Measurements from ENCODE around the gene FGGY. TPM values are rescaled to one million over a fixed set of nuclear protein-coding genes. Genes with fewer than 3 reads are reported as not detected.
"Not testable (repeated sequence)": the region's sequence is repeated elsewhere in the genome, so short reads cannot be mapped to it uniquely, and the experiment has no call there.

The FGGY gene
- total RNA-seq, 1 donor from 2014 or later: 72.2 TPM

DNA sequence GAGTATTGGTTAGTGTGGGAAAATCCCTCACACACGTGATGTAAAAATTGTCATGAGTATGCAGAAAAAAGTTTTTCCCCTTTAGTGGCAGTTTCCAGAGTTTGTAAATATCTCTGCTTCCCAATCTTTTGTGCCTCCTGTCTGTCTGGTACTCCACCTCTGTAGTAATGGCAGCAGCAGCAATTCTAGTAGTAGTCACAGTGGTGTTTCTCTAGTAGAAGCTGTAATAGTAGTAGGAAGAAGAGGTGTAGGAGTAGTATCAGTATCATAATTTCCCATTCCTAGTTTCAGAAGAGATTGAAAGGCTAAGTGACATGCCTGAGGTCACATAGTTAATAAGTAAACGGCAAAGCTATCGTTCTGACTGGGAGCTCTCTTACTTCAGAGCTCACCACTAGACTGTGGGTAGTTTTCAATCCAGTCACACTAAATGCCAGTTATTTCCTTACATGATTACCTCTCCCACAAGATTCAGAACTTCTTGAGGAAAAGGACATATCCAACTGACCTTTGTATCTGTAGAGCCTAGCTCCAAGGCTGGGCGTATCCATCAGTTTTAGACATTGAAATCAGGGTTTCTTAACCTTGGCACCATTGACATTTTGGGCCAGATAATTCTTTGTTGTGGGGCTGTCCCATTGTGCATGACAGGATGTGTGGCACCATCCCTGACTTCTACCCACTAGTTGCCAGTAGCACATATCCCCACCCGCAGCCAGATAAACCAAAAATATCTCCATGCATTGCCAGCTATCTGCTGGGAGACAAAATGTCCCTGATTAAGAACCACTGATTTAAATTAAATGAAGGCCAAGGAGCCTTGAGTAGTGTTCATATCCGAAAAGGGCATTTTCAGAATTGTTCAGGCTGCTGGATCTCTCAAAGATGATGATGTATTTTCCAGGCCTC, 135.9 kb downstream of the FGGY start:
- DNase-seq (ENCODE audit: low spot score): no peak
- peak; percentile 91 for ATAC-seq

DNA sequence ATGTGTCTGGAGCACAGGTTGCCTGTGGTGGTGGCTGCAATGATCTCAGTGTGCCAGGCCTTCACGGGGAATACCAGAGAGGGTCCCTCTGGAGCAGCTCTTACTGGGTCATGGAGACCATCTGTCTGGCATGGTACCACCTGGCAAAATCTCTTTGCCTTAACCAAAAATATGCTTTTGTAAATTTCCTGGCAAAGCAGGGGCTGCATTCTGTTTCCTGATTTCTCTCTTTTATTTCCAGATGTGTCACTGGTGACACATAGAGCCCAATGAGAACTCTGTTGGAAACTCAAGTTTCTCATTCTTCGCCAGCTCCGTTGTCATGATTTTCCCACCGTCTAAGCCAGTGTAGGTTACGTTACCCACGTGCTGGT, 136.5 kb downstream of the FGGY start:
- DNase-seq (ENCODE audit: low spot score): no peak
- no peak for ATAC-seq

DNA sequence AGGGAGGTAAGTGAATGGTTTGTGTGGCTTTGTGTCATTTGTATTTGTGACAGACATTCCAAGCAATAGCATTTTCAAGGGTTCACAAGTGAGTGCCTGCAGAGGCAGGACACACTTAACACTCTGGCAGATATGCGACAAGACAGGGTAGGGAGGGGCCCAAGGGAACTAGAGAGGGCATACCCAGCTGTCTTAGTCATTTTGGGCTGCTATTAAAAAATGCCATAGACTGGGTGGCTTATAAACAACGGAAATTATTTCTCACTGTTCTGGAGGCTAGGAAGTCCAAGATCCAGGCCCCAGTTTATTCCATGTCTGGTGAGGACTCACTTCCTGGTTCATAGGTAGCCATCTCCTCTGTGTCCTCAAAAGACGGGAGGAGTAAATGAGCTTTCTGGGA, 137.4 kb downstream of the FGGY start:
- DNase-seq (ENCODE audit: low spot score) (no peak), ATAC-seq (no peak)

DNA sequence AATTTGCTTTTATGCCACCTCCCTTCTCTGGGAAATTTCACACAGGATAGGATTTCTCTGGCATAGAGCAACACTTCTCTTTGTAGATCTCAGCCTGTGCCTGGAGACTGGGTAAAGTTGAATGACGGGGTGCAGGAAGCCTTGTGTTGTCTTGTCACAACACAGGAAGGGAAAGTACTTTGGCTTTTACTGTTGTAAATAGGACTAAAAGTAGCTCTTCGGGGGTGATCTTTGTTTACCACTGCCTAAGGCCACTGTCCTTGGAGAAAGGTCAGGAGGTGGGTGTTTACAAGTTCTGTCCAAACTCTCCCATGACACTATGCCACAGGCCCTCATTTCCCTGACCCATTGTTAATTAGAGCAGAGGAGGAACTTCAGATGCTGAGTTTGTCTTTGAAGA, 139.7 kb downstream of the FGGY start:
- peak; percentile 13 for ATAC-seq
- no peak for DNase-seq (ENCODE audit: low spot score)

DNA sequence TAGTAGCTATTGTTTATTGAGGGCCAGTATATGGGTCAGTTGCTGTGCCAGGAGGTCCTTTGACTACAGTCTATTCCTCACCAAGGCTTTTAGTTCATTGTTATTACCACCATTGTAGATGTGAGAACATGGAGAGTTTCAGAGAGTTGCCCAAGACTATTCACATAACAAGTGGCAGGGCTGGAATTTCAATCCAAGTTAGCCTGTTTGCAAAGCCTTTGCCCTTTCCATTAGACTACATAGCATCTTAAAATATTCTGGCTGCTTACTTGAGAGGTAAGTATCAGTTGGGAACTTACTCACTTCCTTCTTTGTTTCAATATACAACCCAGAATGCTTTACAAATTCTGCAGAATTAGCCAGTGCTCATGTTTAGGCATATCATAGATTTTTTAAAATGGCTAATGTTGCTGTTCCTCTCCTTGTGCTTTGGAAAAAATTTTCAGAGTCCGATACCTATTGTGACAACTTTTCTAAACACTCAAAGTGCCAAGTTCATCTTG, 141.2 kb downstream of the FGGY start:
- DNase-seq (ENCODE audit: low spot score) (no peak), ATAC-seq (peak; percentile 22)

DNA sequence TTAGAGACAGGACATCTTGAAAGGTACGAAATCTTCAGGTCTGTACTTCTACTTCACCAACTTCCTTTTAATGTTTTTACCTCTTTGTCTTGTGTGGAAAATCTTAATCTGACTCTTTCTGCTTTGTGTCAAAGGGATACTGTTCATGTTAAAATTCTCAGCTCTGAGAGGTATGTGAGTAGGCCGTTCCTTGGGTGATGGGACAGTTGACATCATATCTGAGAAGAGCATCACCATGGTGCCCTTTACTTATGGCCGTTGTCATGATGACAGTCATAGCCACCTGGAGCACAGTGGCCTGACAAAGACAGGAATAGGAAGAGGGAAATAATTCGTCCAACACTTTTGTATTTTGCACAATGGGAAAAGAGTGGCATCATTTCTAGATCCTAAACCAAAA, 145.6 kb downstream of the FGGY start:
- DNase-seq (ENCODE audit: low spot score) (no peak), ATAC-seq (no peak)

DNA sequence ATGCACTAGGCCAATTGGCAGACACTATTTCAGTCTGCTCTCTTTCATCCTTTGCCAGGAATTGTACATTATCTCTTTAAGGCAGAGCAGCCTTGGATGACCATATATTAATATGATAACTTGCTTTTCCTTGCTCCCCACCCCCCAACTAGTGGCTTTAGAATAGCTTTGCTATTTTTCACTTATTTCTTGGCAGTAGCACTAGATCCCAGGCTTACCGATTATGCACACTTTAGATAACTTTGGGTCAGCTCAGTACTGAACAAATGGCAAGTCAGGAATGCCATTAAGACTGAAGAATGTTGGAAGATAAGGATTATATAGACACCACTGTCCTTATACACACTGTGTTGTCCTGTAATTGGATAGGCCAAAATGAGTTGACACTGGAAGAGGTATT, 146.4 kb downstream of the FGGY start:
- ATAC-seq: no peak
- no peak for DNase-seq (ENCODE audit: low spot score)

DNA sequence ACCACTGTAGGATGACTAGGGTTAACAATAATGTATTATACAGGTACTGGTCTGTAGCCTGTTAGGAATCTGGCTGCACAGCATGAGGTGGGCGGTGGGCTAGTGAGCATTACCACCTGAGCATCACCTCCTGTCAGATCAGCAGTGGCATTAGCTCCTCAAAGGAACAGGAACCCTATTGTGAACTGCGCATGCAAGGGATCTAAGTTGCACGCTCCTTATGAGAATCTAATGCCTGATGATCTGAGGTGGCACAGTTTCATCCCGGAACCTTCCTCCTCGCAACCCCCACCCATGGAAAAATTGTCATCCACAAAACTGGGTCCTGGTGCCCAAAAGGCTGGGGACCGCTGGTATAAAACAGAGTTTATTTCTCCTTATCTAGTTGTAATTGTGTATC, 147.6 kb downstream of the FGGY start:
- ATAC-seq (no peak), DNase-seq (ENCODE audit: low spot score) (no peak)

DNA sequence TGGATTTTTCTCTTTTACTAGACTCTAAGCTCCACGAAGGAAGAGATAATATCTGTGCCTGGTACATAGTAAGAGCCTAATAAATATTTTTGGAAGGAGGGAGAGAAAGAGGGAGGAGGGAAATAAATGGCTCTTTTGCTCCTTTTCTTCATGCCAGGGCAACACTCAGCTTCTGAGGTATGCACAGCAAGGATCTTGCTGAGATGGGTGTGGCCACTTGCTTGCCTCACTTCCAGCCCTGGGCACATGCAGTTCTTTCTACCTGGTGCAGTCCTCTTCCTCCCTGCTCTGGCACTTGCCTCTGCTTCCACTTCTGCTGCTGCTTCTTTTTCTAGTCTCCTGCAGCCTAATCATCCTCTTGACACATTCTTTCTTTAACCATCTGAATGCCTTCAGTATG, 148.1 kb downstream of the FGGY start:
- DNase-seq (ENCODE audit: low spot score): no peak
- no peak for ATAC-seq

DNA sequence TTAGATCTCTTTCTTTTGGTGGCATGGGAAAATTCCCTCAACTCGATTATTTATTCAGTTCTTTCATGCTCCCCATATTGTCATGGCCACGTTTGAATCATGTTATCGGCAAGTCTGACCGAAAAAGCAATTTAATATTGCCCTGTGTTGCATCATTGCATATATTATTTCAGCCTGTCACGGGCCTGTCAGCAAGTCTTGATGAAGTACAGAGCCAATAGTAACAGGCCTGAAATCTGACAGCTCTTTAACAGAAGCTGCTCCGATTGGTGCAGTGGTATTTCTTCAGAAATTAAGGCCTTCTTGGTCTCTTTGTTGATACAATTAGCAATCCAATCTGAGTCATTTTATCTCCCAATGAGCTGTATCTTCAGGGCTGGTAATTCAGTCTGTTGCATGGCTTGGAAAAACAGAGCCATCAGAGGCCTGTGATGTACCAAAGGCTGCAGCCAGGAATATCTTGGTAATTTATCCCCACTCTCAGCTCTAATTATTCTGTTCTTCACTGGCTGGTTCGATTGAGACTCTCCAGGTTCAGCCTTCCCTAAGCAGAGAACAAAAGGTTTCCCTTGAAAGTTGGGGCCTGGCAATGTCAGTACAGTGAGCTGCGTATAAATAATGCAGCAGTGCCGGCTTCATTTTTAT, 149.5 kb downstream of the FGGY start:
- DNase-seq (ENCODE audit: low spot score) (no peak), ATAC-seq (no peak)

DNA sequence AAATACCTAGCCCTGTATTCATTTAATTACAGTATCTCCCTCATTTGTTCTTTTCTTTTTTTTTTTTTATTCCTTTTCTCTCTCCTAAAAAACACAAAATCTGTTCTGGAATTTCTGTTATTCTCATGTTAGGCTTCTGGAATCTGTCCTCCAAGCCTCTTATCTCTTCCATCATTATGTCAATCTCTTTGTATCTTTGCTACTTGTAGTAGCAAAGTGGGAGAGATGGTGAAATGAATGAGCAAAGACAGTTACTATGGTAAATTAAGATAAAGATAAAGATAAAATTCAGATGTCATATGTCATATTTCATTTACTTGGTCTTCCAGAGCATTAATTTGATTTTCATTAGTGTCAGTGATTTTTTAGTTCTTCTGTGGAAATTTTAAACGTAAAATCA, 155.1 kb downstream of the FGGY start:
- ATAC-seq: no peak
- DNase-seq (ENCODE audit: low spot score): no peak

DNA sequence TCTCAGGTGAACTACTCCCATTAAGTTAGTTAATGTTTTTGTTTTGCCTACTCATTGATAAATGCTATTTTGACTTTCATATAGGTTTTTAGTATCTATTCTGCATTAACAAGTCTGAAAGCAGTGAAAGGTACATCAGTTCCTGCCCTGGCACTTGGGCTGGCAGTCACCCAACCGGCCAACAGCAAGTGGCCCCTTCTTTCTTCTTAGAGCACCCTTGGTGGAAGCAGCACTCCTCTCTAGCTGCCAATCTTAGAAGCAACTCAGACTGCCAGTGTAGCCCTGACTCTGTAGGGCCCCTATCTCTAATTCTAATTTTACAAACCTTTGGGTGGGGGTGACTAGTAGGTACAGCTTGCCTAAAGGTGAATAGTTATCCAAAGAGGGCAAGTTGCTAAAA, 155.7 kb downstream of the FGGY start:
- ATAC-seq (no peak), DNase-seq (ENCODE audit: low spot score) (no peak)

DNA sequence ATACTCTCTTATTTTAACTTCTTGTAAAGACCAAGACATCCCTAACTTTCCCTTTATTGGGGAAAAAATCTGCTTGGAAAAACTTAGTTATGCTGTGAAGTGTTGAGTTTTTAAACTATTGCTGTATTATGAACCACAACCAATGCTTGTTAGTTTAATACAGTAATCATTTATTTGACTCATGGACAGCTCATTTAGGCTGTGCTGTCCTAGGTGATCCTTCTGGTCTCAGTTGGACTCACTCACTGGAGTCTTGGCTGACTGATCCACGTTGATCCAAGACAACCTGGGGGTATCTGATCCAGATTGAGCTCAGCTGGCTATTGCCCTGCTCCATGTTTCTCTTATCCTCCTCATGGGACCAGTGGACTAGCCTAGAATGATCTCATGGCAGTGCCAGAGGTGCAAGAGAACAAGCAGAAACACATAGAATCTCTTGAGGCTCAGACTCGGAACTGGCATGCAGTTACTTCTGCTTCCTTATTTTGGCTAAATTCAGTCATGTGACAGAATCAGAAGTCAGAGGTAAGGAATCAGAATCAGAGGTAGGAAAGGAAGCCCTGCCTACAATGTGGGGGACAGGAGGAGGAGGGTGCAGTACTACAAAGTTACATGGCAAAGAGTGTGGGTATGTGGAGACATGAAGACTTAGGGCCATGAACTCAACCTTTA, 156.5 kb downstream of the FGGY start:
- DNase-seq (ENCODE audit: low spot score): no peak
- no peak for ATAC-seq

DNA sequence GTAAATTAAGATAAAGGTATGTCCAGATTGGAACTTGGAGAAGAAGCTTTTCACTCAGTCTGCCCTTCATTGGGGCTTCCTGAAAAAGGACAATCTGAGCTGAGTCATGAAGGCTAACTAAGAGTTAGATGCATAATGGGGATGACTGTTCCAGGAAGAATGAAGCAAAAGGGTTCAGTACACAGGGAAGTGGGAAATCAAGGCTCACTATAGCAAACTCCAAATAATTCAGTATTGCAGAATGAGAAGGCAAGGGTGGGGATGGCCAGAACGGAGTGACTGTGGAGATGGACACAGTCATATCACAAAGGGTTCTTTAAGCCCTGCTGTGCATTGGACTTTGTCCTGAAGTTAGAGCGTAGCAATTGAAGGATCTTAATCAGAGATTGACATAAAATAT, 158.3 kb downstream of the FGGY start:
- DNase-seq (ENCODE audit: low spot score) (no peak), ATAC-seq (no peak)

DNA sequence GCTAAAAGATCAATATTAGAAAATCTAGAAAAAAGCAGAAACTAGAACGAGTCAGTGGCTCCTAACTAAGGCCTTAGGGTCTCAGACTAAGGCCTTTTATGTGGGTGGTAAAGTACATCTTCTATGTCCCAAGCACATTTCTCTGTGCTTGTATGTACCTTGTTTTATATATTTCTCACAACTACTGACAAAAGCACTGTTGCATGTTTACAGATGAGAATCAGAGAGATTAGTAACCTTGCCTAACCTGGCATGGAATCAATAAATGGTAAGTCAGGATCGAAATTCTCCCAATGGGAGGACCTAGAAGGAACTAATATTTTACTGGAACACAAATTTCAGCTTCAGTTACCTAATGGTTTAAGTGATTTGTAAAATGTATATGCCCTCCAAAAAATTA, 160.9 kb downstream of the FGGY start:
- ATAC-seq: peak; percentile 64
- DNase-seq (ENCODE audit: low spot score): no peak

DNA sequence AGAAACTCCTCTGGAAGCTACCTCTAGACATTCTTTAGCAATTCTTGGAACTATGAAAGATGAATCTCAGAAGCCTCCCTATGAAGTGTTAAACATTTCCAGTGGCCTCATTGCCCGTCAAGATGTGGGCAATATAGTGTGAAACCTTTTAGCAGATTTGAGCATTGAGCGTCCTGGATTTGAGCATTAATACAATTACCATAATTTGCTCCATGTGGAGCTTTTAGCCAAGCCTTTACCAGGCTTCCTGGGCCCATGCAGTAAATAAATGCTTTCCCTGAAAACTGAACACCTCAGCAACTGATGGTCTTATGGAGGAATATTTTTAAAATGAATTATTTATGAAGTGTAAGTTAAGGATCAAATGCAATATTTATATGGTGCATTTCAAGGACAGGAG, 162.0 kb downstream of the FGGY start:
- ATAC-seq: no peak
- DNase-seq (ENCODE audit: low spot score): no peak

DNA sequence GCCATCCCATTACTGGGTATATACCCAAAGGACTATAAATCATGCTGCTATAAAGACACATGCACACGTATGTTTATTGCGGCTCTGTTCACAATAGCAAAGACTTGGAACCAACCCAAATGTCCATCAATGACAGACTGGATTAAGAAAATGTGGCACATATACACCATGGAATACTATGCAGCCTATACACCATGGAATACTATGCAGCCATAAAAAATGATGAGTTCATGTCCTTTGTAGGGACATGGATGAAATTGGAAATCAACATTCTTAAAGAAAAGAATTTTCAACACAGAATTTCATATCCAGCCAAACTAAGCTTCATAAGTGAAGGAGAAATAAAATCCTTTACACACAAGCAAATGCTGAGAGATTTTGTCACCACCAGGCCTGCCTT, 166.0 kb downstream of the FGGY start:
- DNase-seq (ENCODE audit: low spot score): not testable (repeated sequence)

DNA sequence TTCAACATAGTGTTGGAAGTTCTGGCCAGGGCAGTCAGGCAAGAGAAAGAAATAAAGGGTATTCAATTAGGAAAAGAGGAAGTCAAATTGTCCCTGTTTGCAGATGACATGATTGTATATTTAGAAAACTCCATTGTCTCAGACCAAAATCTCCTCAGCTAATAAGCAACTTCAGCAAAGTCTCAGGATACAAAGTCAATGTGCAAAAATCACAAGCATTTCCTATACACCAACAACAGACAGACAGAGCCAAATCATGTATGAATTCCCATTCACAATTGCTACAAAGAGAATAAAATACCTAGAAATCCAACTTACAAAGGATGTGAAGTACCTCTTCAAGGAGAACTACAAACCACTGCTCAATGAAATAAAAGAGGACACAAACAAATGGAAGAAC, 168.6 kb downstream of the FGGY start:
- DNase-seq (ENCODE audit: low spot score); ATAC-seq: not testable (repeated sequence)

More for the DNA sequence above, 166.0 kb downstream of the FGGY start:
- not testable (repeated sequence) for ATAC-seq

DNA sequence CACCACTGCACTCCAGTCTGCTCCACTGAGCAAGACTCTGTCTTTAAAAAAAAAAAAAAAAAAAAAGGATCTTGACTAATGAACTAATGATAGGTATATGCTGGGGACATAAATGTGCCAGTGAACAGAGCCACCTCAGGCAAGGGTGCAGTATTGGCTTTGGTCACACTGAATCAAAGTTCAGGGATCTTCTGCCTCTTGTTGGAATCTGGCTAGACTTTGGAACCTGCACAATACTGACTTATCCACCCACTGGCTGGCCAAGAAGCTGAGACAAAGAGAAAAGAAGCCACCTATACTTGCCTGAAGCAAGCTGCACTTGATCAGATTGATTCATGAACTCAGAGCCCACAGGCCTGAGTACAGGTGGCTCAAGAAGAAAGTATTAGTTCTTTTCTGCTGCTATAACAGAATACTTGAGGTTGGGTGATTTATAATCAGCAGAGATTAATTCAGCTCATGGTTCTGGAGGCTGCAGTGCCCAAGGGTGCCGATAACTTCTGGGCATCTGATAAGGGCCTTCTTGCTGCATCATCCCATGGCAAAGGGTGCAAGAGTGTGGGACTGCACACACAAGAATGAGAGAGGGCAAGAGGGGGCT, 172.0 kb downstream of the FGGY start:
- ATAC-seq (peak; percentile 95), DNase-seq (ENCODE audit: low spot score) (no peak)

DNA sequence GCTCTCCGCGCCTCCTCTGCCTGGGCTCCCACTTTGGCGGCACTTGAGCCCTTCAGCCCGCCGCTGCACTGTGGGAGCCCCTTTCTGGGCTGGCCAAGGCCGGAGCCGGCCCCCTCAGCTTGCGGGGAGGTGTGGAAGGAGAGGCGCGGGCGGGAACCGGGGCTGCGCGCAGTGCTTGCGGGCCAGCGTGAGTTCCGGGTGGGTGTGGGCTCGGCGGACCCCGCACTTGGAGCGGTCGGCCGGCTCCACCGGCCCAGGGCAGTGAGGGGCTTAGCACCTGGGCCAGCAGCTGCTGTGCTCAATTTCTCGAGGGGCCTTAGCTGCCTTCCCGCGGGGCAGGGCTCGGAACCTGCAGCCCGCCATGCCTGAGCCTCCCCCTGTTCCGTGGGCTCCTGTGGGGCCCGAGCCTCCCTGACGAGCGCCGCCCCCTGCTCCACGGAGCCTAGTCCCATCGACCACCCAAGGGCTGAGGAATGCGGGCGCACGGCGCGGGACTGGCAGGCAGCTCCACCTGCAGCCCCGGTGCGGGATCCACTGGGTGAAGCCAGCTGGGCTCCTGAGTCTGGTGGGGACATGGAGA, 175.2 kb downstream of the FGGY start:
- ATAC-seq: not testable (repeated sequence)

DNA sequence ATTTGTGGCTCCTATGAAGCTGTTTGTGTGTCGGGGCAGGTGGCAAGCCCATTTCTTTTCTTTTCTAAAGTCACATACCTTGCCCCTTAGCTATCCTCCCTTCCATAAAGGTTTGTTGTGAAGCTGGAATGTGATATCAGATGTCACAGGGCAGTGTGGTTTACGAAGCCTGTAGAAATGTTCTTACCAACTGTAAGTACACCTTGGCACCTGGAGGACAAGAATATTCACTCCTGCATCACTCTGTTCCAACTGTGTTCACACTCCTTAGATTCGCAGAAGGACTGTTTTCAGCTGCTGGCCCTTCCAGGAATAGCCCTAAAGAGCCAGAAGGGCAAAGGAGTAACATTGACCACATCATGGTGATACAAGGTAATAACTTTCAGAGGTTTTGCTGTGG, 176.9 kb downstream of the FGGY start:
- DNase-seq (ENCODE audit: low spot score) (no peak), ATAC-seq (no peak)

More for the DNA sequence above, 175.2 kb downstream of the FGGY start:
- DNase-seq (ENCODE audit: low spot score): not testable (repeated sequence)
